GM12865 (cell line): ENCODE measurements around the gene HPDL.
"Not testable (repeated sequence)": the region's sequence is repeated elsewhere in the genome, so short reads cannot be mapped to it uniquely, and the experiment has no call there.

Experiments used
- DNase-seq: peaks from one replicate; pipeline ENCODE4 v3.0.0; 2010; ENCODE audit warnings: low read depth
- H3K4me3 ChIP-seq: 2 replicates; pipeline ENCODE4 v1.5.1; 2011; ENCODE audit warnings: mild to moderate bottlenecking, low read depth, low read length, control low read depth
- CTCF ChIP-seq: IDR thresholded peaks from 2 replicates; pipeline ENCODE4 v1.5.1; 2011; ENCODE audit warnings: low read length, control low read depth, low read depth, inconsistent platforms; ENCODE audit not compliant: insufficient read depth; ENCODE audit errors: missing control alignments

The HPDL gene

GRCh38 chr1:45326627-45327623, at the start of gene HPDL:
Gene HPDL (plus strand): TSS chr1:45326895. CDS start chr1:45327149, 254 bp downstream.
- peak within 1 kb of the TSS; percentile 79 for H3K4me3 ChIP-seq
- no peak for TF ChIP-seq CTCF
- DNase-seq, result peak; percentile 92

- TF ChIP-seq CTCF, result no peak
- no peak overlapping the region for H3K4me3 ChIP-seq
- DNase-seq, result no peak
Observed at GRCh38 chr1:45282351-45282750, 44.3 kb upstream of the HPDL start.

- DNase-seq, H3K4me3 ChIP-seq: not testable (repeated sequence)
Observed at GRCh38 chr1:45284858-45285257, 41.8 kb upstream of the HPDL start.

- H3K4me3 ChIP-seq, DNase-seq: not testable (repeated sequence)
Observed at GRCh38 chr1:45286521-45286920, 40.2 kb upstream of the HPDL start.

GRCh38 chr1:45291002-45291401, 35.7 kb upstream of the HPDL start:
- H3K4me3 ChIP-seq, DNase-seq: not testable (repeated sequence)

- TF ChIP-seq CTCF, result no peak
- no peak overlapping the region for H3K4me3 ChIP-seq
- no peak for DNase-seq
Observed at GRCh38 chr1:45291716-45292115, 35.0 kb upstream of the HPDL start.

GRCh38 chr1:45297666-45298356, 28.9 kb upstream of the HPDL start:
- no peak for TF ChIP-seq CTCF
- DNase-seq, result no peak
- no peak overlapping the region for H3K4me3 ChIP-seq

- no peak for TF ChIP-seq CTCF
- no peak overlapping the region for H3K4me3 ChIP-seq
- DNase-seq, result no peak
Observed at GRCh38 chr1:45299296-45299695, 27.4 kb upstream of the HPDL start.
